GM18526 (cell line): ENCODE results near the gene ADI1.

Experiments
- POLR2A ChIP-seq: IDR thresholded peaks from 3 replicates; pipeline ENCODE4 v1.6.1; 2011; ENCODE audit not compliant: insufficient read length; ENCODE audit errors: extremely low read depth

ADI1 gene

DNA sequence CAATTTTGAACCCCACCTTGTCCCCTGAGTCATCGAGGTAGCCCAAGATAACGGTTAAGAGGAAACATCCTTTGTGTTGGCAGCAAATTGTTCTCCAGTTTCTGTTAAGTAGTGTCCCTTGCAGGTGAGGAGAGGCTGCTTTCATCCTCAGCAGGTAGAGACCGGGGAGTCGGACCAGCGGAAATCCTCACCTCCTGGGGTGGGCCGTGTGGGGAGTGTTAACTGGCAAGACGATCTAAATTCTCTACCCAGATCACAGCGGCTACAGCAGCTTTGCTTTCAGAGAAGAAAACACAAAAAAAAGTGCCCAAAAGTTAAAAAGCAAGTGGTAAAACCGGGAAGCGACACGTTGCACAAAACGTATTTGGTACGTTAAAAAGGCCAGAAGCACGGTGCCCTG lies 63.2 kb downstream of the ADI1 start:
- TF ChIP-seq POLR2A, result no peak

DNA sequence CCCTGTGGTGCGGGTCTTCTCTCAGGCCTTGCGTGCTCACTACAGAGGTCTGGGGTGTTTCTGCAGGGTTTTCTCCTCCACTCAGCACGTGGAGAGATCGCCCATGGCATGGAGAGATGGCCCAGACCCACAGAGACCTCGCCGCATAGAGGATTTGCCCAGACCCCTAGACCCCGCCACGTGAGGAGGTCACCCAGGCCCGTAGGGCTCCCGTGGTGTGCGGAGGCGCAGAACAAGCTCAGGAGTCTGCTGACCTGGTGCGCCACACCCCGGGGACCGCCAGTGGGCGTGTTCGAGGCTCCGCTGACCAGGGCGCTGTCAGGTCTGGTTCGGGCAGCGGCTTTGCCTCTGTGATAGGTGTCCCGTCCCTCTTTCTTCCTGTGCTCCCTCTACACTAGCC lies 64.5 kb downstream of the ADI1 start:
- no peak for TF ChIP-seq POLR2A

DNA sequence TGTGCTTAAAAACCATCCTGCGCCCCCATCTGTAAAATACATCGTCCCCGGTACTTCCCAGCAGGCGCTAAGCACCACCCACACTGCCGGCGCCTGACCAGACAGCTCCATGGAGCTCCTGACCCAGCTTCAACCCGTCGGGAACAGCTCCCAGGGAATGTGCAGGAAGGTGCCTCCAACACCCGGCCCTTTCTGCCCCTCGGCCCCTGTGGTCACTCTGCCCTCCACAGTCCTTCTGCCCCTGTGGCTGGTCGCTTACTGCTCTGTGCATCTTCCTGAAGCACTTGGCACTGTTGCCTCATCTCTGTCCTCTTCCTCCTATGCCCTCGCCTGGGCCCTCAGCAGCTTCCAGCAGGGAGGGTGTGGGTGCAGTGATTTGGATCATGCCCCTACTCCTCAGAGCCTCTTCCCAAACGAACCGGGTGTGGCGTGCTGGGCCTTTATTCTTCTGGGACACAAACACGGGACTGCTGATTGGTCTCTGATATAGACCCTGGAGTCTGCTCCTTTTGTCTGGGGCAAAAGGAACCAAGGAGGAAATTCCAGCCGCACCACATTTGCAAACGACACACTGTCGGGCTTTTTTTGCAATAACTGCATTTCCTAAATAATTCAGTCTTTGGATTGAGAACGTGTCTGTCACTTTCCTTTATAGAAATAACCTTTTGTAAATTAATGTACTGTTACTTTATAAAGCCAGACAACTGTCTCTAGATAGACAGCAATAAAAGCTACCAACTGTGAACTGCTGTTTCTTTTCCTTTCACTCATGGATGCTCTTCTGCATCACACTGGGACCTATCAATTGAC lies 65.9 kb downstream of the ADI1 start:
- TF ChIP-seq POLR2A, result no peak

DNA sequence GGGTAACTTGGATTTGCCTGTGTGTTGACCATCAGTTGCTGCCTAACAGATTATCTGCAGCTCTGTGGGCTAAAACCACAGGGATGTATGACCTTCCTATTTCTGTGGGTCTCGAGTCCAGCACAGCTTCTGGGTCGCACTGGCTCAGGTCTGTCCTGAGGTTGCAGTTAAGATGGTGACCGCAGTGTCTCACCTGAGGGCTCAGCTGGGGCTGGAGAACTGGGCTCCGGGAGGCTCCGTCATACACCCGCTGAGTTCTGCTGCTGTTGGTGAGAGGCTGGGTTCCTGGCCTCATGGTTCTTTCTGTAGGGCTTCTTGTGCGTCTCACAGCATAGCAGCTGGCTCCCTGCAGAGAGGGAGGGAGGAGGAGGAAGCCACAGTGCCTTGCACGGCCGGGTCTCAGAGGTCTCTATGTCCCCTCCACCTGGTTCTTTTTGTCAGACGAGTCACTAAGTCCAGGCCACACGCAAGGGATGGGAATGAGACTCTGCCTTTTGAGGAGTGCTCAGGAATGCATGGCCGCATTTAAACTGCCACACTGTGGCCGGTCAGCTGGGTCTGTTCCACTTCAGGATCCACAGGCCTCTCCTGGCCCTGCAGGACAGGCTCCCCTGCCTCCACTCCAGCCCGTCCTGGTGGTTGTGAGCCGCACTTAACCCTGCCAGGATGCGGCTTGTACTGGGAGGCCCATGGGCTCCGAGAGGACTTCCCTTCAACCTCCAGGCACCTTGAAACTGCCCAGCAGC lies 67.2 kb downstream of the ADI1 start:
- no peak for TF ChIP-seq POLR2A

DNA sequence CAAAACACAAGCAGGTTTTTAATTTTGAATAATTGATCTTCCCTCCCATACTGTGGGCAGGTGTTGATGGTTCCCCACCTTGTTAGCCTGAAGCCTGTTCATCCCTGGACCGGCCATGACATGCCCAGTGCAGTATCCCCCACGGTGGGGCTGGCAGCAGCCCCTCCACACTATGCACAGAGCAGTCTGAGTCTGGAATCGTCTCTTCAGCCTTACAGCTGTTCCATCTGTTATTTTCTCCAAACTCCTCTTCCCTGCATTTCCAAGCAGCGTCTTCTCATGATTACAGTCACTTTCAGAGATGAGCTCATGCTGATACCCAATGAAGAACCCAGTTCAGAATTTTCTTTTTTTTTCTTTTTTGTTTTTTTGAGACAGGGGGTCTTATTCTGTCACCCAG lies 68.2 kb downstream of the ADI1 start:
- no peak for TF ChIP-seq POLR2A

DNA sequence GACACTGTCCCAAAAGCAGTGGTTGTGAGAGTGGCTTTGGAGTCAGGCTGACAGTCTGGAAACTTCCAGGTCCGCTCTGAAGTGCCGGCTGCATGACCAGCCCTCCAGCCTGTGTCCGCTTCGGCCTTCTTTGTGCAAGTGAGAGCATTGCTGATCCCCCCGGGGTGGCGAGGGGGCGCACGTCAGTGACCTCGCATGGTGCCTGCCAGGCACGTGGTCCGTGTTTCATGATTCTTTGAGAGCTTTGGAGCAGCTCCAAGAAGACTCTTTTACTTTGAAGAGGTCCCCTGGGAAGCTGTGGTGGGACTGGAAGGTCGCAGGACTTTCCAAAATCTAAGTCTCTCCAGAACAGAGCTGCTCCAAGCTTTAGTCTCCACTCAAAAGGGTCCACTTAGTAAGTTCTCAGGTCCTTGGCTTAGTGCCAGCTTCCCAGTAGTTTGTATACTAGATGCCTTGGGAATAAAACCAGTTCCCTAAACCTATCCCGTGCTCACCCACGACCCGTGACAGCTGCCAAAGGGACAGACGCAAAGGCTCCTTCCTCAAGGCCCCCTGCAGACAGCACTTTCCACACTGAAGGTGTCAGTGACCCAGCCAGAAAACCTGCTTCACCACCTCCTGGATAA lies 68.8 kb downstream of the ADI1 start:
- no peak for TF ChIP-seq POLR2A

DNA sequence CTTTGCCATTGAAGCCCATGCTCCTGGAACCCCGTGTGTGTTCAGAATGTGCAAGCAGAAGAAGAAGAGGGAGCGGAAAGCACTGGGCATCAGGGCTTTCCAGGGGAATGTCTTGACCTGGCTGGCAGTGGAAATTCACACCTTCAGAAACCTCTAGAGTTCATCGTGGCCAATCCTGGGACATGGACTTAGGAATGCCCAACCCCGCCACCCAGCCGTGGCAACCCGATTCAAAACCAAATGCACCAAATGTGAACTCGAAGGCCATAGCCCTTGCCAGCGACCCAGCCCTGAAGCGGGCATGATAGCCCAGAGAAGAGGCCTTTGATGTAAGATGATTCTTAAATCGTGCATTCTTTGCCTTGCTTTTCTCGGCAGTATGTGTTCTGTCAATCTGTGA lies 69.4 kb downstream of the ADI1 start:
- TF ChIP-seq POLR2A, result no peak

DNA sequence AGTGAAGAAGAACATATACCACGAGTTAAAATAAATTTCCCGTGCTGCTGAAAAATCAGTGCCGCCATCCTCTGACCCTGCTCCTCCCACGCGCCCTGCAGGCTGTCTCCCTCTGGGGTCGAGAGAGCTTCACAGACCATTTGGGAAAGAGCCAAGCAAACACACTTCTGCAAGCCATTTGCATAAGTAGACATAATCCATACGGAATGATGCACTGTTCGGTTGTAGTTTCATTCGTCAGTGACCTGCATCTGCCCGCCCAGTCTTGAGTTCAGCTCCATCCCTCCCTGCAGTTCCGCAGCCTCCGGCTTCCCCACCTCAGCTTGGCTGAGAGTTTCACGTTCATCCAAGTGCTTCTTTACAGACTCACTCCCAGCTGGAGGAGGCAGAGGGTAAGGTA lies 70.2 kb downstream of the ADI1 start:
- no peak for TF ChIP-seq POLR2A

DNA sequence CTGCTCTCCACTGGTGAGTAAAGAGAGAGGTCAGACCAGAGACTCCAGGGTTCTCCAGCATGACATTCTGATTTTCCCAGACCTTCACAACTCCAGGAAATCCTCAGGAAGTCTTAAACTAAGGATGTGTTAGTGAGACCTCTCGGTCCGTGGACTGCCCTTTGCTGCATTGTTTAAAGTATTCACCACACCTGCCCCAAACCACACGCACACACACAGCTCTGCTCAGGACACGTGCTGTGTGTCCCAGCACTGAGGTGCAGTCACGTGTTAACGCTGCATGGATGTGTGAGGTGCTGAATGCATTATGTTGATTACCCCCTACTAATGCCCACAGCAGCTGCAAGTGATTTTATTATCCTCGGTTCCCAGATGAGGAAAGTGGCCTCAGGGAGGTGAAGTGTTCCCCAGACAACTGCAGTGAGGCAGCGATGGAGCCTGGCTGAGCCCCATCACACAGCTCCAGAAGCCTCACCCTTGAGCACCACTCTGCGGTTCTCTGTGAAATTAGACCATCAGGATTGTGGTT lies 71.5 kb downstream of the ADI1 start:
- TF ChIP-seq POLR2A, result no peak
